H1 (cell line): Measurements from ENCODE around the gene COL11A1. TPM values are rescaled to one million over a fixed set of nuclear protein-coding genes. Genes with fewer than 3 reads are reported as not detected.

ENCODE experiments used
- CTCF ChIA-PET: fragments of 300-600 bp; sonication (Branson Sonifier 250); formaldehyde crosslinking; loops from one replicate; lab custom pipeline; 2021; ENCODE audit not compliant: partially characterized antibody; lab: Charles Lee
- POLR2A ChIA-PET: fragments of 300-600 bp; sonication (Branson Sonifier 250); formaldehyde crosslinking; loops from one replicate; lab custom pipeline; 2021; ENCODE audit warnings: inconsistent platforms; ENCODE audit not compliant: partially characterized antibody; lab: Charles Lee
- DNase-seq, 2 experiments: peaks; one replicate each; pipeline versions ENCODE4 v3.0.0 to v3.0.0-alpha.2; 2010 to 2022; ENCODE audit warnings: low spot score in 2 of 2, low read depth in 1 of 2, mixed read lengths in 1 of 2
- FAIRE-seq: peaks from 2 replicates; lab custom pipeline; 2011; peaks lifted over from hg19 to GRCh38; lab: Jason Lieb, UNC
- H2AFZ ChIP-seq: 2 replicates; pipeline ENCODE4 v1.8.1; 2012; ENCODE audit warnings: low read length, inconsistent platforms
- H2AK5ac ChIP-seq: 2 replicates; pipeline ENCODE4 v1.6.1; 2013; ENCODE audit warnings: low read depth, low read length
- H2BK120ac ChIP-seq: replicated peaks from 2 replicates; pipeline ENCODE3; 2013; ENCODE audit warnings: low read depth, low read length, inconsistent platforms
- H2BK12ac ChIP-seq: 2 replicates; pipeline ENCODE4 v1.6.1; 2013; ENCODE audit warnings: low read depth, low read length
- H2BK15ac ChIP-seq: 2 replicates; pipeline ENCODE4 v1.6.1; 2013; ENCODE audit warnings: low read length
- H2BK20ac ChIP-seq: 2 replicates; pipeline ENCODE4 v1.6.1; 2013; ENCODE audit warnings: low read length
- H2BK5ac ChIP-seq: 2 replicates; pipeline ENCODE4 v1.6.1; 2013; ENCODE audit warnings: low read depth, low read length
- H3K14ac ChIP-seq: 2 replicates; pipeline ENCODE4 v1.6.1; 2013; ENCODE audit warnings: inconsistent platforms; ENCODE audit not compliant: insufficient read length
- H3K18ac ChIP-seq: 2 replicates; pipeline ENCODE4 v1.6.1; 2013; ENCODE audit warnings: low read length; ENCODE audit errors: extremely low read depth
- H3K23ac ChIP-seq: 2 replicates; pipeline ENCODE4 v1.6.1; 2013; ENCODE audit warnings: inconsistent platforms; ENCODE audit not compliant: insufficient read length
- H3K23me2 ChIP-seq: 2 replicates; pipeline ENCODE4 v1.6.1; 2013; ENCODE audit warnings: low read depth, low read length
- H3K27ac ChIP-seq: 2 replicates; pipeline ENCODE4 v1.6.1; 2011; ENCODE audit warnings: low read depth, low read length, inconsistent platforms
- H3K27me3 ChIP-seq, 4 experiments: replicated peaks in 1 of 4; 1 replicate in 1 of 4; 2 replicates in 3 of 4; pipeline versions ENCODE4 v1.6.1 to v1.8.1; 2011 to 2013; ENCODE audit warnings: low read length in 3 of 4, mild to moderate bottlenecking in 3 of 4, inconsistent platforms in 2 of 4, mixed read lengths in 2 of 4, moderate library complexity in 1 of 4; ENCODE audit not compliant: control insufficient read depth in 3 of 4, insufficient read depth in 3 of 4; ENCODE audit errors: extremely low read depth in 1 of 4
- H3K36me3 ChIP-seq, 4 experiments: 2 replicates each; pipeline versions ENCODE4 v1.6.1 to v1.8.1; 2011 to 2013; ENCODE audit warnings: mild to moderate bottlenecking in 4 of 4, low read length in 3 of 4, moderate library complexity in 2 of 4, control low read depth in 1 of 4, inconsistent platforms in 1 of 4; ENCODE audit not compliant: insufficient read depth in 4 of 4, control insufficient read depth in 2 of 4
- H3K4ac ChIP-seq: replicated peaks from 2 replicates; pipeline ENCODE3; 2013; ENCODE audit warnings: low read length, low read depth, mixed read lengths, inconsistent platforms; ENCODE audit not compliant: insufficient read length
- H3K4me1 ChIP-seq, 4 experiments: replicated peaks in 1 of 4; 1 replicate in 1 of 4; 2 replicates in 3 of 4; pipeline versions ENCODE4 v1.6.1 to v1.8.1; 2011 to 2013; ENCODE audit warnings: low read length in 3 of 4, inconsistent platforms in 2 of 4, mixed read lengths in 1 of 4; ENCODE audit not compliant: insufficient read depth in 4 of 4, control insufficient read depth in 3 of 4
- H3K4me2 ChIP-seq, 2 experiments: 2 replicates each; pipeline versions ENCODE4 v1.6.1 to v1.8.1; 2011 to 2013; ENCODE audit warnings: low read depth in 2 of 2, low read length in 2 of 2, control low read depth in 1 of 2, inconsistent platforms in 1 of 2, mild to moderate bottlenecking in 1 of 2; ENCODE audit not compliant: insufficient read depth in 1 of 2
- H3K4me3 ChIP-seq, 4 experiments: fragments of 200-600, 300-600 bp in 1 of 4; sonication (generic), shearing (Covaris generic), sonication (Bioruptor Twin) in 1 of 4; 2 replicates each; pipeline versions ENCODE4 v1.5.1 to v1.8.1; 2011 to 2016; ENCODE audit warnings: low read length in 4 of 4, low read depth in 3 of 4, control low read depth in 2 of 4, inconsistent platforms in 2 of 4, mild to moderate bottlenecking in 2 of 4, mixed read lengths in 1 of 4, moderate library complexity in 1 of 4; ENCODE audit not compliant: insufficient read depth in 2 of 4; ENCODE audit errors: extremely low read depth in 1 of 4
- H3K56ac ChIP-seq: replicated peaks from 2 replicates; pipeline ENCODE3; 2013; ENCODE audit warnings: low read depth, mild to moderate bottlenecking, mixed read lengths, low read length, inconsistent platforms; ENCODE audit not compliant: insufficient read length
- H3K79me1 ChIP-seq: 2 replicates; pipeline ENCODE4 v1.6.1; 2013; ENCODE audit warnings: low read depth, low read length, control low read depth
- H3K79me2 ChIP-seq, 2 experiments: 2 replicates each; pipeline versions ENCODE4 v1.6.1 to v1.8.1; 2012 to 2013; ENCODE audit warnings: low read length in 2 of 2, mild to moderate bottlenecking in 2 of 2, inconsistent platforms in 1 of 2; ENCODE audit not compliant: insufficient read depth in 2 of 2, control insufficient read depth in 1 of 2
- H3K9ac ChIP-seq, 4 experiments: replicated peaks in 1 of 4; 1 replicate in 1 of 4; 2 replicates in 3 of 4; pipeline versions ENCODE4 v1.6.1 to v1.8.1; 2011 to 2013; ENCODE audit warnings: low read depth in 3 of 4, low read length in 3 of 4, control low read depth in 2 of 4, mild to moderate bottlenecking in 2 of 4, moderate library complexity in 2 of 4, inconsistent platforms in 1 of 4; ENCODE audit errors: extremely low read depth in 1 of 4
- H3K9me3 ChIP-seq, 2 experiments: 2 replicates each; pipeline versions ENCODE4 v1.6.1 to v1.8.1; 2012 to 2013; ENCODE audit warnings: mild to moderate bottlenecking in 2 of 2, moderate library complexity in 2 of 2, control low read depth in 1 of 2, inconsistent platforms in 1 of 2, low read depth in 1 of 2, low read length in 1 of 2, mixed read lengths in 1 of 2; ENCODE audit not compliant: insufficient read depth in 2 of 2
- H4K20me1 ChIP-seq, 2 experiments: replicated peaks in 1 of 2; 2 replicates each; pipeline versions ENCODE3 to v1.8.1; 2011 to 2013; ENCODE audit warnings: inconsistent platforms in 2 of 2, low read length in 2 of 2, mild to moderate bottlenecking in 1 of 2; ENCODE audit not compliant: insufficient read depth in 2 of 2, control insufficient read depth in 1 of 2
- H4K5ac ChIP-seq: 2 replicates; pipeline ENCODE4 v1.6.1; 2013; ENCODE audit warnings: low read length, low read depth, mixed read lengths, inconsistent platforms; ENCODE audit not compliant: insufficient read length
- H4K8ac ChIP-seq: 2 replicates; pipeline ENCODE4 v1.8.0; 2013; ENCODE audit warnings: mild to moderate bottlenecking, moderate library complexity, low read length, inconsistent platforms; ENCODE audit not compliant: insufficient read depth; ENCODE audit errors: extremely low read depth
- H4K91ac ChIP-seq: replicated peaks from 2 replicates; pipeline ENCODE3; 2013; ENCODE audit warnings: low read length, mixed read lengths, inconsistent platforms; ENCODE audit not compliant: insufficient read length
- PHF8 ChIP-seq: fragments of 200-600 bp; sonication (generic); conservative IDR thresholded peaks from 2 replicates; pipeline ENCODE4 v1.7.1; 2012; ENCODE audit warnings: low read depth, mild to moderate bottlenecking, inconsistent platforms, low read length, moderate library complexity
- WGBS, 2 experiments: shearing (Covaris generic) in 1 of 2; methylation state at CpG; one replicate each; pipeline versions ENCODE4 v1.1.6 to v1.1.7; 2013 to 2015; ENCODE audit warnings: low lambda C conversion rate in 2 of 2, mixed read lengths in 2 of 2, inconsistent platforms in 1 of 2, low coverage in 1 of 2, missing lambda C conversion rate in 1 of 2; ENCODE audit not compliant: insufficient replicate concordance in 2 of 2, insufficient coverage in 1 of 2, insufficient read length in 1 of 2; ENCODE audit errors: extremely low coverage in 1 of 2, missing lambda C conversion rate in 1 of 2; 5-methylcytosine and 5-hydroxymethylcytosine counted together
- polyA plus RNA-seq, 7 experiments: library from polyadenylated mRNA; depleted of rRNA in 3 of 7; stranded (reverse) in 5 of 7; unstranded in 2 of 7; fragments of >200 nt in 5 of 7; fragments of 200-250 nt in 2 of 7; gene quantifications; 1 replicate in 5 of 7; 2 replicates in 1 of 7; 4 replicates in 1 of 7; pipeline versions ENCODE4 v1.2.1 to v1.2.3, GENCODE V29; 2011 to 2013; ENCODE audit warnings: missing spikeins in 2 of 7, mixed read lengths in 2 of 7
- total RNA-seq: library from RNA; stranded (reverse); fragmentation: NEBNext Ultra II Directional; extraction: Animal tissue kit (Norgen Biotek cat#: 25700); gene quantifications from 2 replicates; pipeline ENCODE4 v1.2.1, GENCODE V29; 2021

The COL11A1 gene
- total and polyA plus RNA-seq, 2 of the 8 experiments (the other 6 are each of a cell fraction or from before 2014, with no cell fraction given), result 4.0 to 27.9 TPM

- no peak for FAIRE-seq
- TF ChIP-seq PHF8, result no peak
Measured at GRCh38 chr1:103074224-103074623, 34.1 kb downstream of the COL11A1 start.

More at GRCh38 chr1:103074224-103074623, 34.1 kb downstream of the COL11A1 start:
- POLR2A ChIA-PET, result no interaction called here
- H3K4me2 ChIP-seq, result no peak overlapping the region
- DNase-seq, result no peak
- no peaks in the 10 kb centered on the region for H3K23me2 ChIP-seq
- no peak overlapping the region for H2BK12ac ChIP-seq
- no peaks in the 10 kb centered on the region for H3K4me1 ChIP-seq
- no peaks in the 10 kb centered on the region for H3K79me2 ChIP-seq
- H3K14ac ChIP-seq, result no peak overlapping the region
- H3K23ac ChIP-seq, result no peak overlapping the region
- no peak overlapping the region for H2AK5ac ChIP-seq
- no peak overlapping the region for H4K5ac ChIP-seq
- no peak overlapping the region for H4K8ac ChIP-seq
- CTCF ChIA-PET, result interaction anchor here (1.0 to 1.2 kb wide), 2 partner anchors 12 to 32 kb away, joined by 3 read pairs; no protein-coding TSS in a partner anchor
- H3K18ac ChIP-seq, result no peak overlapping the region
- H3K4me3 ChIP-seq, result no peak overlapping the region
- H3K27me3 ChIP-seq, result peaks cover 0 to 1% (median 0%) of the 10 kb centered on the region in 4 experiments; a peak in 1 of 7 replicates
- no peak overlapping the region for H3K56ac ChIP-seq
- H3K36me3 ChIP-seq, result peaks cover 0 to 4% (median 0%) of the 10 kb centered on the region in 4 experiments; a peak in 1 of 8 replicates
- no peaks in the 10 kb centered on the region for H3K79me1 ChIP-seq
- H4K91ac ChIP-seq, result no peak overlapping the region
- no peaks in the 10 kb centered on the region for H3K9me3 ChIP-seq
- no peak overlapping the region for H3K27ac ChIP-seq
- H2BK120ac ChIP-seq, result no peak overlapping the region
- H3K4ac ChIP-seq, result no peak overlapping the region
- no peak overlapping the region for H3K9ac ChIP-seq
- no peak overlapping the region for H2BK20ac ChIP-seq
- H4K20me1 ChIP-seq, result no peaks in the 10 kb centered on the region
- no peak overlapping the region for H2BK5ac ChIP-seq
- no peak overlapping the region for H2AFZ ChIP-seq
- WGBS, 2 experiments, result 95% methylated on average over 6 of the region's 6 CpGs; no CpG with 5 or more reads in 1 of the 2 experiments
- H2BK15ac ChIP-seq, result no peak overlapping the region
